COLO668 (cell line): ENCODE measurements around the gene AGAP1.
A peak's percentile ranks its signal among the peaks of the same experiment; 100 is the strongest.

Source experiments
- DNase-seq: peaks from one replicate; lab custom pipeline; 2025; ENCODE audit not compliant: unreplicated experiment; lab: John Stamatoyannopoulos, UW

AGAP1 gene

DNA sequence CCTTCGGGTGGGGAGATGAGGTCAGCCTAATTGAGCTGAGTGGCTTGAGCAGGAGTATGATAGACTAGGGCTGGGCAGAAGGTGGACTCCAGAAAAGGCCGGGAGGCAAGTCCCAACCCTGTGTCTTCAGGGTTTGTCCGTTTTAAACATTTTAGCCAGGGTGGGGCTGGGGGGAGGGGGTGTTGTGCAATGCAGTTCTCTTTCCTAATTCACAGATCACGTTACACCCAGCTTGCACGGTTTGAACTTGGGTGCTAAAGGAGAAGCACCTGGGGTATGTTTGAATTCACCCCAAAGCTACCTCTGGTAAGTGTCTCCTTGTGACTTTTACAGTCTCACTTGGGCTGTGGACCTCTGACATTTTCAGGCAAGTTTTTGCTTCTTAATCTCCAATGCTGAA lies 233.3 kb downstream of the AGAP1 start:
- DNase-seq = no peak

DNA sequence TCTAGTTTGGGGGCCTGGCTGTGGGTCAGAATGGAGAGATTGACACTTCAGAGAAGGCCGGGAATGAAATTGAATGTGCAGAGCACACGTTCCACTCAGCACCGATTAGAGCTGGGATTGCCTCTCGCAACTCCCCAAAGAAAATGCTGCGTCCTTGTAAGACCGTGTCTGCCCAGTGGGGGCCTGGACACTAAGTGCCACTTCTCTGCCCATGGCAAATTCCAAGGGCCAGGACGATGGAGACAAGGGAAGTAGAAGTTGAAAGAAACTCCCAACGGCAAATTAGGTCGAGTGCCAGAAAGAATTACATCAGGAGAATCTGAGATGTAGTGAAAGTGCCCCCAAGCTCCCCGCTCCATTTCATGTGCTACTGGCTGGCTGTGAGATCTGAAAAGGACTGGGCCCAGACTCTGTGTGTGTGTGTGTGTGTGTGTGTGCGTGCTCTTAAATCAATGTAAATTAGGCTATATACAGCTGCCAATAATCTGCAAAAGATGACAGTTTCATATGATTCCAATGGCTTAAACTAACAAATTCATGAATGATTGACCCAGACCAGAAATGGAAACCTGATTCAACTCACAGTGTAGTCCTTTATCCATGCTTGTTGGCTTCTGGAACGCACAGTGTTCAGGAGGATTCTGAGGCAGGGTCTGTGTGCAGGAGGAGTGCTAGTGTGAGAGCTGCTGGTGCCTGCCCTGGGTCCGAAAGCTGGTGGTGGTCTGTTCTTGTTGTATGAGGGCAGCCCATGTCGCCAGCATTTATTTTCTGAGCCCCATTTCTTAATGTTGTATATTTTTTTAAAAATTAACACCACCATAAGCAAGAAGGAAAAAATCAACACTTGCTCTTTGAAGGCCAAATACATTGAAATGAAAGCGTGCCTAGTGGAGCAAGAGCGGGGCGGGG lies 234.3 kb downstream of the AGAP1 start:
- no peak for DNase-seq

DNA sequence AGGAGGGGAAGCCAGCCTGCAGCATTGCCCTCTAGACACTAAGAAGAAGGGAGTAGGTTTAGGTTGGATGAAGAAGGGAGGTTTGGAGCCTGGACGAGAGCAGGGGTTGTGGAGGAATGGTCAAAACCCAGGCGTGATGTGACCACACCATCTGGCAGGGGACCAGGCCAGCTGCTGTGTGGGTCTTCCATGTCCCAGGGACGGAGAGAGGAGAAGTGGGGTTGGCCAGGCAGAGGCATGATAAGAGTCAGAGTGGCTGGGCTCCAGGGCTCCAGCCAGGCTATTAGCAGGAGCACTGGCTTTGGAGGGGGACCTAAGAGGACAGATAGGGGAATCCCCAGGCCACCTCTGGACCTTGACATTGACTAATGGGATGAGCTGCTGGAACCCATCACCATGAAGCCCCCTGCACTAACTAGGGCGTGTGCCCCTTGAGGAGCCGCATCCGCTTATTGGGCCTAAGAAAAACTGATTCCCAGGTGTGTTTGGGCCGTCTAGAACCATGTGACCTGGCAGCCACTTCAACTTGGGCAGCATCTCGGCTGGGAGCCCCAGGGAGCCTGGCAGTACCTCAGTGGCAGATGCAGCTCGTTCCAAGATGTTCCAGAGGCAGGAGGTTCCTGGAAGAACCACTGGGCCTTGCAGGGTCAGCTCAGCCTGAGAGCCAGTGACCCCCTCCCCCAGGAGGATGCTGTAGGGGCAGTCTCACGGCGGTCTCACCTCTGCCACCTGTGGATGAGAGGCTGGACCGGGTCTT lies 235.1 kb downstream of the AGAP1 start:
- no peak for DNase-seq

DNA sequence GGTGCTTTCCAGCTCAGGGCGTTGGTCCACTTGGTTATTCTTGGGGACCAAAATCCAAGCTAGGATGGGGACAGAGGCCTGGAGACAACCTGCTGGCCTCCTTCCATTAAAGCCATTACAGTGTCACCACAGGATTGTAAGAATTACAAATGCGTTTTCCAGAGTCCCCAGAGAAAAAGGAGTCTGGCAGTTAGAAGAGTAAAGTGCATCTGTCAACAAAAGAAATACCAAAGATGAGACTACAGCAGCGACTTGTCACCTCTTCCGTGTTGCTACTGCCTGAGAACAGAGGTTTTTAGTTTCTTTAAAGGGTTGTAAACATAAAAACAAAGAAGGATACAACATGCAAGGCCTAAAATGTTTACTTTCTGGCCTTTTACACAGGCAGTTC lies 235.7 kb downstream of the AGAP1 start:
- no peak for DNase-seq

DNA sequence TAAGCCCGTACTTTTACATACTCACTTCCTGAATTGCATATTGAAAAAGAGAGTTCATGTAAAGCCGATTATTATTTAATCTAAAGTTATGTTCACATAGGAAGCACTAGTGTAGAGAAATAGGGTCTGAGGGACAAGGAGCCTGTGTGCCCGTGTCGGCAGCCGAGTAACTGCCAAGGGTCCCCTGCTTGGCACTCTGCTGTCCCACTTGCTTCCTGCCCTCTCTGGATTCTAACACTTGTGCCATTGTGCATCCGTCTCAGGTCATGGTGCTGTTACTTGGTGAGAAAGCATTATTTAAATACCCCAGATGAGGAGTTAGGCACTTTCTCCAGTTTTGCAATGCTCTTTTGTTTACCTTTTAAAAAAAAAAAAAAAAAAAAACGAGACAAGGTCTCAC lies 236.3 kb downstream of the AGAP1 start:
- no peak for DNase-seq

DNA sequence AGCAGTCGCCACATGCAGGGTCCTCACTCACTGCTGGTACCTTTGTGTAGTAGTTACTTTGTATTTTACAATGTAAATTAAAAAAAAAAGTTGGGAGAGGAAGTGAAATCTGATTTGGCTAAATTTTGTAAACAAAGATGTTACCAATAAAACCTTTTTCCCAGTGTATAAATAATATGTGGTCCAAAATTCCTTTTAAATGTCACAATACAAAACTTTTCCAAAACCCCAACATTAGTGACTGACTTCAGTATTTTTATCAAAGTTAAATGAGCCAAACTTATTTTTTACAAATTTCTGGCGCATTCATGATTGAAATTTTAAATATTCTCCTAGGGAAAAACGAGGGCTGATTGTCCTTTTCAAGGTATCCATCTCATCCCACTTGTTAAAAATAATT lies 239.9 kb downstream of the AGAP1 start:
- no peak for DNase-seq

DNA sequence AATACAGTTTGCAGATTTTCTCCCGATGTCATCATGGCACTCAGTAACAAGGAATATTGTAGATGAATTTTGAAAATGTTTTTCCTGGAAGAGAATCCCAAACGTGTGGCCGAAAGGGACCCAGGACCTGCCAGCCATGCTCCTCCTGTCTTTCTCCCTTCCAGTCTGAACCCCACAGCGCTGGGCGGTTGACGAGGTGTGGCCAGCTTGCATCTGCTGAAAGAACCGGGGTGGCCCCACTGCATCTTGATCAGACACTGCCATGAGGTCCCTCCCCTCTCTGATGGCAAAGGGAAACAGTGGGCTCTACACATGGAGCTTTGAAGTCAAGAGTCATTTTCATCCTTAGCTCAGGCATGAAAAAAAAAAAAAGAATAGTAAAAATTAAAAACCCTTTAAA lies 240.3 kb downstream of the AGAP1 start:
- DNase-seq = no peak

DNA sequence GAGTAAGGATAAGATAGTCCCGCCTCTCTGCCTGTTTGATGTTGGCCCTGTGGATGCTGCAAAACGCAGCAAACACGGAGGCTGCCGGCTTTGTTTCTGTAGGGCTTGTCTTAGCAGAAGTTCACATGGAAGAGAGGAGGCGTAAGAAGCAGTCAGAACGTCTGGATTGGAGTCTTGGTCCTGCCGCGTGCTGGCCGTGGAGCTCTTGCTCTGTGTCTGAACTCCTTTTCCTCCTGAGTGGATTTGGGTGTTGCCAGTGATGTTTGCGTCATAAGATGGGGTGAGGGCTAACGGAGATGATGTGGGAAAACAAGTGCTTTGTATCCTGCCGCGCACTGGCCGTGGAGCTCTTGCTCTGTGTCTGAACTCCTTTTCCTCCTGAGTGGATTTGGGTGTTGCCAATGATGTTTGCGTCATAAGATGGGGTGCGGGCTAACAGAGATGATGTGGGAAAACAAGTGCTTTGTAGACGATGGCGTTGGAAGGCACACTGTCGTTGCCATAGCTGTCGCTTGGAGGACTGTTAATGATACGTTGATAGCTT lies 240.9 kb downstream of the AGAP1 start:
- DNase-seq = no peak

DNA sequence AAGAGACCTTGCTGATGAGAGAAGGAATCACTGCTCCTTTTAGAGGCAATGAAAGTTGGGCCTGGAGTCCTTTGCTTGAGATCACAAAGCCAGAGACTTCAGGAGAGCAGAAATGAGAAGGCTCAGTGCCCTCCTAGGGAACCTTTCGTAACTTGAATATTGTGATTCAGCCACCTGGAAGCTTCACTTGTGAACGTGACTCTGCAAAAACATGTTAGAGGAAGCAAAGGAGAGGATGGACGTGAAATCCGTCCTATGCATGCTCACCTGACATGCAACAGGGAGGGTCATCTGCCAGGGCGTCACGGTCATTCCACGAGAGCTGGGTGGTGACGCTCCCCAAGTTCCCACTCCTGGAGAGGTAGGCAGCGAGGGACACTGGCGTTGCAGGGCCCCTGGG lies 243.6 kb downstream of the AGAP1 start:
- DNase-seq = no peak

DNA sequence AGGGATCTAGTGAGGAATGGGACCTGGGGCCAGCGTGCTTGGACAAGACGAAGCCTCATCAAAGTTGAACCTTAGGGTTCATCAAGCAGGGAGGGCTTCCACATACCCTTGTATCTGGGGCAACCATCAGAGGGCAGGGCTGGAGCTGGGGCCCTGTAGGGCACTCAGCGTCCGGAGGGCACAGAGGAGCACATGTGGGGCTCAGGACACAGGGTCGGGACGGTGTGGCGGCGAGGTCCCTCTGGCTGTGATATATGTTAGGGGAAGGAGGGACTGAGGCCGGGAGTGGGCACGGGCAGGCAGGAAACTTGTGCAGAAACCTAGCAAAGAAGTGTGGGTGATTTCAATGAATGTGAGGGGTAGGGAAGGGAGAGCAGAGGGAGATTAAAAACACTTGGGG lies 244.0 kb downstream of the AGAP1 start:
- no peak for DNase-seq

DNA sequence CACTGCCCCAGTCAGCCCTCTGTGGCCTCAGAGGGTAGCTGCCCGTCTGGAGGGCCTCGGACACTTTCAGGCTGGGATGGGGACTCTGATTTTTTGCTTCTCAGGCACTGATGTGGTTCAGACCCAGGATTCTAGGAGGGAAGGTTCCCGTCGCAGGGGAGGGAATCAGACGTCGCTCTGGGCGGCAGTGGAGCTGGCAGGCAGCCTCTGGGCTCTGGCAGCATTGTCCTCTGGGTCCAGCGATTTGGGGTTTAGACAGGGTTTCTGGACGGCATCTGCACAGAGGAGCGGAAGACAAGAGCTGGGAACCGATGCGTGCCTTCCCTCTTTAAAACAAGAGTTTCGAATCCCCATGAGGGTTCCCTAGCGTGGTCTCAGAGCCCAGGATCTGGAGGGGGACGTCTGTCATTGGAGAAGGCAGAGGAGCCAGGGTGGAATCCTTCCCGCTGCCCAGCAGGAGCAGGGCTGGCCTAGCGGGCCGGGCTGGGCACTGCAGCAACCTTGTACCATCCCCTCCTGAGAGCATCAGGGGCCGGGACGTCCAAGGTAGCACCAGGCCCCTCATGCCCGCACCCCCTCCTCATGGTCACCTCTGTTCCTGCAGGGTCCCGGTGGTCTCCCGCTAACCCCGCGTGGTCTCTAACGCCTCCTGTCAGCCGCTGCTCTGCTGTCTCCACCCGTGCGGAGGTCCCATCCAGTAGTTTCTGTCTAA lies 246.0 kb downstream of the AGAP1 start:
- no peak for DNase-seq

DNA sequence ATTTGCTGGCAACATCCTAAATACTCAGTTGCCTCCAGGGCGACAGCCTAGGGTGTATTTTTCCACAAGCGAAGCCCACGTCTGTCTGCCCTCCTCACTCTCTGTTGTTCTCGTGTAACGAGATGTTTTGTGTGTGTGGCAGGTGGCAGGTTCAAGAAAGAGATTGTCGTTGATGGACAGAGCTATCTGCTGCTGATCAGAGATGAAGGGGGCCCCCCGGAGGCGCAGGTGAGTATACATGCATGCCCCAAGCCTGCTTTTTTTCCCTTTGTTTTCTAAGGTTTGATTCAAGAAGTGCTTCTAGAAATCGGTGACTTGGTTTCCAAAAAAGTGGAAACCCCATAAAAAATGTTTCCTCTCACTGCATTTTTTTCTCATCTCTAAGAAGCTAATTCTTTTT lies 247.0 kb downstream of the AGAP1 start:
- peak; percentile 54 for DNase-seq

DNA sequence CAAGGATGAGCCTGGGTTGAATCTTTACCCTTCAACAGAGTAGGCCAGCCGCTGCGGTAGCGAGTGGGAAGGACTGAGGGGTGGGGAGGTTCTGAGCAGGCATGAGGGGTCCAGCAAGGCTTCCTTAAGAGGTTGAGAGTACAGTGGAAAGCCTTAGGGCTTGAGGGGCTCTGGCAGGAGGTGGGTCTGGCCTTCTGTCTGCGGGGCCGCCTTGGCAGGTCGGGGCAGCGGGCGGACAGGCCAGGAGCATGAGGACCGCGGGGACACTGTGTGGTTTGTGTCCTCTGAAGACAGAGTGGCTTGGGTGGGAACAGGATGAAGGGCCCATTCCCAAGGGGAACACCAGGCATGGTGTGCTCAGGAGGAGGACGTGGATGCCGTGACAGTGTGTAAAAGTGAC lies 250.3 kb downstream of the AGAP1 start:
- no peak for DNase-seq

DNA sequence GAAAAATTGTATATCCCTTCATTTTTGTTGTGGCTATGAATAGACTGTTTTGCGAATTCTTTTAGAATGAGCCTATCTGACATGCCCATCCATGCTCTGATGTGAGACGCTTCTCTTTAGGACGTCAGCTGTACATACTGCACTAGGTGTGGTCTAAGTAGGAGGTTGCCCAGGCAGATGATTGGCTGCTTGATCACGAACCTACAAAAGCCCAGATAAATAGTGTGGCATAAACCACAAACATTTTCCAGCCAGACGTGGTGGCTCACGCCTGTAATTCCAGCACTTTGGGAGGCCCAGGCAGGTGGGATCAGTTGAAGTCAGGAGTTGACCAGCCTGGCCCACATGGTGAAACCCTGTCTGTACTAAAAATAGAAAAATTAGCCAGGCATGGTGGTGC lies 251.8 kb downstream of the AGAP1 start:
- DNase-seq = no peak

DNA sequence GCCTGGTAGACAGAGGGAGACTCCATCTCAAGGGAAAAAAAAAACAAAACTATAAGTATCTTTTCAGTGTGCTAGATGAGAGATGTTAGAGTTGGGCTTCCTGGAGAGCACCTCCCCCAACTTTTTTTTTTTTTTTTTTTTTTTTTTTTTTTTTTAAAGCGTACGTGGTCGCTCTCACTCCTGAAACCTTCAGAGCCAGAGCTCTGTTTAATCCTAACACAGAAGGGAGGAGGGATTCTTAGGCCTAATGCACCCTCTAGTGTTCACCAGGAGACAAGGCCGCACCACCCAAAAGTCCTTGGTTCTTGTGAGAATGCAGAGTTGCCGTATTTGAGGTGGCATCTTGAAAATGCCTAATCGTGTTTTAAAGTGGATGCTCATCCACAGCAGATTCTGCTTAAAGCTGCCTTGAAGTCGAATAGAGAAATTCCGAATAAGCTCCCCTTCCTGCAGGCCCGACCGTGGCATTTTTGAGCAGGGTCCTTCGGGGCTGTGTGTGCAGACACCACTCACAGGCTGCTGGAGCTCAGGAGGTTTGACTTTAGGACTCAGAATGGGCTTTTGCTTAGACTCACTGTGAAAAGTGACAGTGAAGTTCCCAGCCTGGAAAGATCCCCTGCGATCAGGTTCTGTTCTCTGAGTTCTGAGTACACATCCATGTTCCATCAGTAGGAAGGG lies 252.6 kb downstream of the AGAP1 start:
- peak; percentile 36 for DNase-seq

DNA sequence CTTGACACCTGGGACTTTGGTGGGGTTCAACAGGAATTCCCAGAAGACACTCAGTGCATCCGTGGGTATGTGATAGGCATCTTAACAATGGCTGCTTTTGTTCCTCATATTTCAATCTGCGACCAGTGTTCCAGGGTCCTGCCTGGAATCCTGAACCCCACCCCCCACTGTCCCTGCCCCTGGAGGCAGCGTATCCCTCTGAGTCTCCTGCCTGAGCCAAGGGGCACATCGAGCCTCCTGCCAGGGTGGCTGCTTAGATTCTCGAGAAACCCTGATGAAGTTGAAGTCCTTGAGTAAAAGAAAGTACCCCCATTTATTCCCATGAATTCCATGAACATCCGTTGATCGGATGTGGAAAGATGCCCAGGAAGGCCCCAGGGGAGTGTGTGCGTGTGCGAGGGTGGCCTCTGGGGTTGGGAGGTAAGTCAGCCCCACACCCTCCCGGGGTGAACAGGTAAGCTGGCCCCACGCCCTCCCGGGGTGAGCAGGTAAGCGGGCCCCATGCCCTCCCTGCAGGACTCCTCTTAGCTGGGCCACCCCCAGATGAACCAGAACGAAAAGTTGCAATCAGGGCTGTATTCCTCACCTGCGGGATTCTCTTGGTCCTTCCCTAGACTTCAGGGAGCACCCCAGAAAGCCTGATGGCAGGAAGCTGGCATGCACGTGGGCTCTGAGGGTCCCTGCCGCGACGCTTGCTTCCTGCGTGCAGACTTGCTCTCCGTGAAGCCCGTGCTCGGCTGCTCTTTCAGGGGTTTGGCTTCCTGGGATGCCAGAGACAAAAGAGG lies 253.3 kb downstream of the AGAP1 start:
- DNase-seq = no peak

DNA sequence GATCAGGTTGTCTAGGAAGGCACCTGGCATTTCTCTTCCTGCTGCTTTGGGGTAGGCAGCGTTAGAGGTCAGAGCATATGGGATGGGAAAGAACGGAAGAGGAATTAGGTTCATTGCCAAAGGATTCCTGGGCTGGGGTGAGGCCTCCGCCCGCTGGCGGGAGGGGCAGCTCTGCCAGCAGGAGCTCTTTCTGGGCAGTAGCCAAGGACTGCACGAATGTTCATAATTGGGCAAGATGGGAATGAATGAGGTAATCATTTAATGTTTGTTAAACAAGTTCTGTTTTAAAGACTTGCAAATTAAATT lies 253.9 kb downstream of the AGAP1 start:
- no peak for DNase-seq

DNA sequence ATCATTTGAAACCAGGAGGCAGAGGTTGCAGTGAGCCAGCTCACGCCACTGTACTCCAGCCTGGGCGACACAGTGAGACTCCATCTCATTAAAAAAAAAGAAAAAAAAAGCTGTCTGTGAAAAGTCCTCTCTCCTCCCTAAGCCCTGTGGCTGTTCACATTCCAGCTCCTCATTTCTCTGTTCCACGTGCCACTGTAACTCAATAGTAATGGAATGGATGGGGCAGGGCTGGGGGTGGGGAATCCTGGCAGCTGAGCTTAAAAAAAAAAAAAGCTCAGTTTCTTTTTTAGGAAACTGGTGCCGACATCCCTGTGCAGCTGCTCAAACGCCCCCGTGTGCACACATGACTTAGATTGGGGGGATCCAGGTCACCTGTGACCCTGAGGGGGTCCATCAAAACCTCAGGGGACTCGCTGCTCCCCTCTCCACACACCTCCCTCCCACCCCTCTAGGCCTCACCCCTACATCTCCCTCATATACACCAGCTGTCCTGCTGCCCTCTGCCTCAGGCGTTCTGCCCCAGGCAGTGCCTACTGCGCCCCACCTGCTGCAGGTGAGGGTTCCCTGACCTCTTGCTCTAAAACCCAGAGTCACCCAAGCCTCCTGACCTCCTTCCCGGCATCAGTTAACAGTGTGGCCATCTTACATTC lies 255.4 kb downstream of the AGAP1 start:
- no peak for DNase-seq

DNA sequence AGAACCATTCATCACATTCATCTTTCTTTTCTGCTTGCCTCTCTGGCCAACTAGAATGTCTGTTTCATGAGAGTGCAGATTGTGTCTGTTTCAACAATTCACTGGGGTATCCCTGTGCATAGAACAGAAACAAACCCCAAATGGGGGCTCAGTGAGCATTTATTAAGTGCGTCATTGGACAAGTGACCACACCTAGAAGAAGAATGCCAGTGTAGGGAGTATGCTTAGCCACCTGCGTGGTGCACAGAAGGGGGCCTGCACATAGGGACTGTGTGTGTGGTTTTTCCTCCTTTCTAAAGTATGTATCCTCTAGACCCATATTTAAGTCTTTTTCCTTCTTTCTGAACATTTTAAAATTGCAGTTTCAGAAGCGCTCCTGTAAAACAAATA lies 255.9 kb downstream of the AGAP1 start:
- no peak for DNase-seq

DNA sequence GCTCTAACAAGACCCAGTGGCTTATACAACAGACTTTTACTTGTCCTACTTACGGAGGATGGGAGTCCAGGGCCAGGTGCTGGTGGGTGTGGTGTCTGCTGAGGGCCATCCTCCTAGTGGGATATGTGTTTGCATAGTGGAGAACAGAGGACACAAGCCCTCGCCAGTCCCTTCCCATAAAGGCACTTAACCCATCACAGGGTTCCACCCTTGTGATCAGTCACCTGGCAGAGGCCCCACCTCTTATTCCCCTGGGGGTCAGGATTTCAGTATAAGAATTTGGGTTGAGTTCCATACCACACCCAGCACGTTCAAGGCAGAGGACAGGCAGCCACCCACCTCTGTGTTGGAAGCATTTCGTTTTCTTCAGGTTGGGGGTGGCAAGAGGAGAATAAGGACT lies 259.0 kb downstream of the AGAP1 start:
- peak; percentile 13 for DNase-seq
